Measurements from ENCODE around the gene NREP.
A peak's percentile ranks its signal among the peaks of the same experiment; 100 is the strongest.

Gene NREP

GRCh38 chr5:111741278-111741677 lies 15.7 kb downstream of the NREP start:
- no peak for TF ChIP-seq FOXM1 (IDR thresholded peaks at IDR 0.05; ENCODE audit: borderline replicate concordance, low read depth)

- no peak for TF ChIP-seq RAD21 (IDR thresholded peaks at IDR 0.05; ENCODE audit: low read depth)
- TF ChIP-seq TCF12 (IDR thresholded peaks at IDR 0.05; ENCODE audit: low read depth), result no peak
- TF ChIP-seq USF1 (IDR thresholded peaks at IDR 0.05), result 0 out of 2 replicates have a peak, but pooled peaks have one; percentile 14
- TF ChIP-seq CEBPB (IDR thresholded peaks at IDR 0.05), result no peak
These were observed 17.6 kb downstream of the NREP start for GRCh38 chr5:111739416-111739815.

GRCh38 chr5:111738118-111738517 lies 18.9 kb downstream of the NREP start:
- TF ChIP-seq NFIC (IDR thresholded peaks at IDR 0.05), result no peak
- no peak for TF ChIP-seq TEAD4 (IDR thresholded peaks at IDR 0.05)
- no peak for TF ChIP-seq EP300 (IDR thresholded peaks at IDR 0.05; ENCODE audit: borderline replicate concordance)
- TF ChIP-seq CREB1 (IDR thresholded peaks at IDR 0.05; ENCODE audit: low read depth), result no peak

- TF ChIP-seq EP300 (IDR thresholded peaks at IDR 0.05; ENCODE audit: borderline replicate concordance), result no peak
- TF ChIP-seq USF1 (IDR thresholded peaks at IDR 0.05), result no peak
- no peak for TF ChIP-seq MAX (IDR thresholded peaks at IDR 0.05)
- no peak for TF ChIP-seq REST (IDR thresholded peaks at IDR 0.05; ENCODE audit: low read depth)
- no peak for TF ChIP-seq TEAD4 (IDR thresholded peaks at IDR 0.05)
- no peak for TF ChIP-seq CREB1 (IDR thresholded peaks at IDR 0.05; ENCODE audit: low read depth)
- no peak for TF ChIP-seq YY1 (IDR thresholded peaks at IDR 0.05; ENCODE audit: low read depth)
- TF ChIP-seq ZBTB7A (IDR thresholded peaks at IDR 0.05; ENCODE audit: low read depth), result no peak
These were observed 19.3 kb downstream of the NREP start for GRCh38 chr5:111737716-111738115.

GRCh38 chr5:111735583-111736270 lies 21.3 kb downstream of the NREP start:
- TF ChIP-seq RAD21 (IDR thresholded peaks at IDR 0.05; ENCODE audit: low read depth) (no peak), TAF1 (IDR thresholded peaks at IDR 0.05; ENCODE audit: low read depth) (no peak), NFIC (IDR thresholded peaks at IDR 0.05) (no peak), USF1 (IDR thresholded peaks at IDR 0.05) (no peak), EGR1 (IDR thresholded peaks at IDR 0.05) (no peak), ZBTB7A (IDR thresholded peaks at IDR 0.05; ENCODE audit: low read depth) (no peak), TCF12 (IDR thresholded peaks at IDR 0.05; ENCODE audit: low read depth) (no peak), YY1 (IDR thresholded peaks at IDR 0.05; ENCODE audit: low read depth) (no peak), REST (IDR thresholded peaks at IDR 0.05; ENCODE audit: low read depth) (no peak), CEBPB (IDR thresholded peaks at IDR 0.05) (no peak), FOXM1 (IDR thresholded peaks at IDR 0.05; ENCODE audit: borderline replicate concordance, low read depth) (no peak), TEAD4 (IDR thresholded peaks at IDR 0.05) (no peak), MAX (IDR thresholded peaks at IDR 0.05) (no peak), CREB1 (IDR thresholded peaks at IDR 0.05; ENCODE audit: low read depth) (no peak), EP300 (IDR thresholded peaks at IDR 0.05; ENCODE audit: borderline replicate concordance) (no peak)

- TF ChIP-seq ZBTB7A (IDR thresholded peaks at IDR 0.05; ENCODE audit: low read depth), result no peak
These were observed 22.4 kb downstream of the NREP start for GRCh38 chr5:111734597-111734996.

GRCh38 chr5:111734013-111734412 lies 23.0 kb downstream of the NREP start:
- TF ChIP-seq TAF1 (IDR thresholded peaks at IDR 0.05; ENCODE audit: low read depth) (no peak), NFIC (IDR thresholded peaks at IDR 0.05) (no peak), ZBTB7A (IDR thresholded peaks at IDR 0.05; ENCODE audit: low read depth) (no peak), MAX (IDR thresholded peaks at IDR 0.05) (no peak), CEBPB (IDR thresholded peaks at IDR 0.05) (no peak), EP300 (IDR thresholded peaks at IDR 0.05; ENCODE audit: borderline replicate concordance) (no peak), CREB1 (IDR thresholded peaks at IDR 0.05; ENCODE audit: low read depth) (no peak), TEAD4 (IDR thresholded peaks at IDR 0.05) (no peak), EGR1 (IDR thresholded peaks at IDR 0.05) (no peak), USF1 (IDR thresholded peaks at IDR 0.05) (no peak), REST (IDR thresholded peaks at IDR 0.05; ENCODE audit: low read depth) (no peak), TCF12 (IDR thresholded peaks at IDR 0.05; ENCODE audit: low read depth) (no peak), FOXM1 (IDR thresholded peaks at IDR 0.05; ENCODE audit: borderline replicate concordance, low read depth) (no peak), RAD21 (IDR thresholded peaks at IDR 0.05; ENCODE audit: low read depth) (no peak), YY1 (IDR thresholded peaks at IDR 0.05; ENCODE audit: low read depth) (no peak)

All from Ishikawa (cell line).